ENCODE results near the gene PIP5KL1.

DNA sequence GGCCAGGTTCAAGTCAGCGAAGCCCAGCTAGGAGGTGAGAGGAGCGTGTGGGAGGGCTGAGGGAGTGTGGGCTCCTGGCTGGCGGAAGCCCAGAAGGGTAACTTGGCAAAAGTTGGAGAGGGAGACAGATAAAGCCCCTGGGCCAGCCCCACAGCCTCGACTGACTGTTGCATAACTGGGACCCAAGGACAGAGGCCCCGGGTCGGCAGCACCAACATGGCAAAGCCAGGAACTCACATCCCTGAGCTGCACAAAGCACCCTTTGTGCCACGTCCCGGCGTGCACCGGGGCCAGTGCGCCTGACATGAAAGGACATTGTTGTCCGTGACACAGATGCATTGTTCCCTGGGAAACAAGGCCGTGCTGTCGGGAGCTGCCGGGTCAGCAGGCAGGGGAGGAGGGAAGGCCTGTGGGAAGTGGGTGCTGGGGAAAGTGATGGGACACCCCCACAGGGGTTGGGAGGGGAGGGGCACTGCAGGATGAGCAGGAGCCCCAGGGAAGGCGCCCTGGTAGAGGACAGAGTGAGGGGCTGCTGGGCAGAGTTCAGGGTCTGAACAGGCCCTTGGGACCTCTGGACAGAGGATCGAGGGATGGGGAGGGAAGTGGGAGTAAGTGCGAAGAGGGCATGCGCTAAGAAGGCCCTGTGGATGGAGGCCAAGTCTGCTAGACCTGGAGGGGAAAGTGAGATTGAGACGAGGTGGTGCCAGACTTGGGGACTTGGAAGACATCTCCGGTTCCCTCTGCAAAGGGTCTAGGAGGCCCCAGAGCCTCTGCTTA, 20.1 kb upstream of the PIP5KL1 start:
- no peak for TF ChIP-seq POLR2AphosphoS5 (IDR thresholded peaks at IDR 0.05; ENCODE audit: low read depth, low read length)
- TF ChIP-seq, protein P1, sequence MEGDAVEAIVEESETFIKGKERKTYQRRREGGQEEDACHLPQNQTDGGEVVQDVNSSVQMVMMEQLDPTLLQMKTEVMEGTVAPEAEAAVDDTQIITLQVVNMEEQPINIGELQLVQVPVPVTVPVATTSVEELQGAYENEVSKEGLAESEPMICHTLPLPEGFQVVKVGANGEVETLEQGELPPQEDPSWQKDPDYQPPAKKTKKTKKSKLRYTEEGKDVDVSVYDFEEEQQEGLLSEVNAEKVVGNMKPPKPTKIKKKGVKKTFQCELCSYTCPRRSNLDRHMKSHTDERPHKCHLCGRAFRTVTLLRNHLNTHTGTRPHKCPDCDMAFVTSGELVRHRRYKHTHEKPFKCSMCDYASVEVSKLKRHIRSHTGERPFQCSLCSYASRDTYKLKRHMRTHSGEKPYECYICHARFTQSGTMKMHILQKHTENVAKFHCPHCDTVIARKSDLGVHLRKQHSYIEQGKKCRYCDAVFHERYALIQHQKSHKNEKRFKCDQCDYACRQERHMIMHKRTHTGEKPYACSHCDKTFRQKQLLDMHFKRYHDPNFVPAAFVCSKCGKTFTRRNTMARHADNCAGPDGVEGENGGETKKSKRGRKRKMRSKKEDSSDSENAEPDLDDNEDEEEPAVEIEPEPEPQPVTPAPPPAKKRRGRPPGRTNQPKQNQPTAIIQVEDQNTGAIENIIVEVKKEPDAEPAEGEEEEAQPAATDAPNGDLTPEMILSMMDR (IDR thresholded peaks at IDR 0.05), result no peak
- no peak for TF ChIP-seq TCF7L2 (IDR thresholded peaks at IDR 0.05; ENCODE audit: low read depth, low read length)
- no peak for TF ChIP-seq SIN3A (IDR thresholded peaks at IDR 0.05; ENCODE audit: borderline replicate concordance, insufficient read depth, low read depth, low read length)
- TF ChIP-seq, protein P2, sequence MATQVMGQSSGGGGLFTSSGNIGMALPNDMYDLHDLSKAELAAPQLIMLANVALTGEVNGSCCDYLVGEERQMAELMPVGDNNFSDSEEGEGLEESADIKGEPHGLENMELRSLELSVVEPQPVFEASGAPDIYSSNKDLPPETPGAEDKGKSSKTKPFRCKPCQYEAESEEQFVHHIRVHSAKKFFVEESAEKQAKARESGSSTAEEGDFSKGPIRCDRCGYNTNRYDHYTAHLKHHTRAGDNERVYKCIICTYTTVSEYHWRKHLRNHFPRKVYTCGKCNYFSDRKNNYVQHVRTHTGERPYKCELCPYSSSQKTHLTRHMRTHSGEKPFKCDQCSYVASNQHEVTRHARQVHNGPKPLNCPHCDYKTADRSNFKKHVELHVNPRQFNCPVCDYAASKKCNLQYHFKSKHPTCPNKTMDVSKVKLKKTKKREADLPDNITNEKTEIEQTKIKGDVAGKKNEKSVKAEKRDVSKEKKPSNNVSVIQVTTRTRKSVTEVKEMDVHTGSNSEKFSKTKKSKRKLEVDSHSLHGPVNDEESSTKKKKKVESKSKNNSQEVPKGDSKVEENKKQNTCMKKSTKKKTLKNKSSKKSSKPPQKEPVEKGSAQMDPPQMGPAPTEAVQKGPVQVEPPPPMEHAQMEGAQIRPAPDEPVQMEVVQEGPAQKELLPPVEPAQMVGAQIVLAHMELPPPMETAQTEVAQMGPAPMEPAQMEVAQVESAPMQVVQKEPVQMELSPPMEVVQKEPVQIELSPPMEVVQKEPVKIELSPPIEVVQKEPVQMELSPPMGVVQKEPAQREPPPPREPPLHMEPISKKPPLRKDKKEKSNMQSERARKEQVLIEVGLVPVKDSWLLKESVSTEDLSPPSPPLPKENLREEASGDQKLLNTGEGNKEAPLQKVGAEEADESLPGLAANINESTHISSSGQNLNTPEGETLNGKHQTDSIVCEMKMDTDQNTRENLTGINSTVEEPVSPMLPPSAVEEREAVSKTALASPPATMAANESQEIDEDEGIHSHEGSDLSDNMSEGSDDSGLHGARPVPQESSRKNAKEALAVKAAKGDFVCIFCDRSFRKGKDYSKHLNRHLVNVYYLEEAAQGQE (IDR thresholded peaks at IDR 0.05; ENCODE audit: insufficient read depth in 1 of 2, low read depth in 2 of 2, low read length in 1 of 2), result no peak

Data from Panc1 (cell line).